AML-193 (cell line): ENCODE results near the gene ITGA6.
"Not testable (repeated sequence)": the region's sequence is repeated elsewhere in the genome, so short reads cannot be mapped to it uniquely, and the experiment has no call there.

Experiments used
- DNase-seq, 2 experiments: peaks; one replicate each; lab custom pipeline; 2025; lab: John Stamatoyannopoulos, UW

Gene ITGA6

DNA sequence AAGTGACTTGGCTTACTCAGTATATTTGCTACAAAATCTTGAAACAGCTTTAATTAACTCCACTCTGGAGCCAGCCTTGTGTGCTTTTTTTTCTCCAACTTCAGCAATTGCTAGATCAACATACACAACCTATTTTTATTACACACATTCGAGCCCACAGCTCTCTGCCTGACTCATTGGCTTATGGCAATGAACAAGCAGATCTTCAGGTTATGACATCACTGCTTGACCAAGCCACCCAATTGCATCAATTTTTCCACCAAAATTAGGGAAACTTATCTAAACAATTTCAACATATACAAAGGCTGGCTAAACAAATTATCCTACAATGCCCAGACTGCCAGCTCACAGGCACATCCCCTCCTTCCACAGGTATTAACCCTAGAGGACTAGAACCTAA is 88.9 kb downstream of the ITGA6 start:
- DNase-seq, result peak in 1 of 2 experiments; percentile 20

DNA sequence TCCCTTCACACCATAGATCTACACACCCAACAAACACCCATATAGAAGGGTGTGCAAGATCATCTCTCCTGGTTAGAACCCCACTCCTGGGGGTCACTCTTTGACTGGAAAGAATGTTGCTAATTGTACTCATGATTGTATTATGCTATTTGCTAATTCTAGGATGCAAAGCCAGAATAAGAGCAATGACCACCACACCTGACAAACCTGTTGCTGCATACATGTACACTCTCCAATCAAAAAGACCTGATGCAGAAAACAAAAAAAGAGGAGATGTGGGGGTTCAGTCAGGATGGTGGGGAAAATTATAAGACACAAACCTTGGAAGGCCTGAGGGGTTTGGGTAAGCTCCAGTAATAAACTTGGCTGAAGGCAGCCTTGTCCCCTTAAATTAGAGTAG is 91.6 kb downstream of the ITGA6 start:
- no peak for DNase-seq

- DNase-seq, result no peak
Observed at GRCh38 chr2:172525601-172526000, 98.2 kb downstream of the ITGA6 start.

- no peak for DNase-seq
Observed at GRCh38 chr2:172531309-172531708, 103.9 kb downstream of the ITGA6 start.

DNA sequence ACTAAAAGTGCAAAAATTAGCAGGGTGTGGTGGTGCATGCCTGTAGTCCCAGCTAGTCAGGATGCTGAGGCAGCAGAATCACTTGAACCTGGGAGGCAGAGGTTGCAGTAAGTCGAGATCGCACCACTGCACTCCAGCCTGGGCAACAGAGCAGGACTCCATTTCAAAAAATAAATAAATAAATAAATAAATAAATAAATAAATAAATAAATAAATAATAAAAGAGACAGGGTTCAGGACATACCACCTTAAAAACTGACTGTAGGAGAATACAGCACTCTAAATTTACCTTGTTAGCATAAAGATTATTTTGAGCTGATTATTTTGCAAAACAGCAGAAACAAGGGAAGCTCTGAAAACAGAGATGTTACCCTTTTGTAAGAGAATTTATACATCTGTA is 105.1 kb downstream of the ITGA6 start:
- DNase-seq, result not testable (repeated sequence)

- DNase-seq, result no peak
Observed at GRCh38 chr2:172533687-172534086, 106.3 kb downstream of the ITGA6 start.

DNA sequence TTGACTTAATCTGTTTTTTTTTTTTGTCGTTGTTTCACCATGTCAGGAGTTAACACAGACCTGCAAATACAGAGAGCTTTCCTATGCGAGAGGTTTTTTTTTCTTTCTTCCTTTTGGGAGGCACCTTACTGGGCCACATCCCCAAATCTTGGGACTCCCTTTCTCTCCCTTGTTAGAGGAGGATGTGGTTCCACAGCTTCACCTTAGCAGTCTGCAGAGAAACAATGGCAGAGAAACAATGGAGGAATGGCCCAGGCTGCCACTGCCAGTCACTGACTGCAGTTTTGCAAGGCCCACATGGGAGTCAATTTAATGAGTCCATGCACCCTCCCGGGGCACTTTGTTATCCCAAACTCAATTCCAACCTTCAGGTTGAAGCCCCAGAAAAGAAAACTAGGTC is 107.7 kb downstream of the ITGA6 start:
- DNase-seq, result no peak

DNA sequence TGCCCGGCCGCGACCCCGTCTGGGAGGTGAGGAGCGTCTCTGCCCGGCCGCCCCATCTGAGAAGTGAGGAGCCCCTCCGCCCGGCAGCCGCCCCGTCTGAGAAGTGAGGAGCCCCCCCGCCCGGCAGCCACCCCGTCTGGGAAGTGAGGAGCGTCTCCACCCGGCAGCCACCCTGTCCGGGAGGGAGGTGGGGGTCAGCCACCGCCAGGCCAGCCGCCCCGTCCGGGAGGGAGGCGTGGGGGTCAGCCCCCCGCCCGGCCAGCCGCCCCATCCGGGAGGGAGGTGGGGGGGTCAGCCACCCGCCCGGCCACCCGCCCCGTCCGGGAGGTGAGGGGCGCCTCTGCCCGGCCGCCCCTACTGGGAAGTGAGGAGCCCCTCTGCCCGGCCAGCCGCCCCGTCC is 110.5 kb downstream of the ITGA6 start:
- DNase-seq, result not testable (repeated sequence)

GRCh38 chr2:172539767-172540166 is 112.4 kb downstream of the ITGA6 start:
- no peak for DNase-seq

DNA sequence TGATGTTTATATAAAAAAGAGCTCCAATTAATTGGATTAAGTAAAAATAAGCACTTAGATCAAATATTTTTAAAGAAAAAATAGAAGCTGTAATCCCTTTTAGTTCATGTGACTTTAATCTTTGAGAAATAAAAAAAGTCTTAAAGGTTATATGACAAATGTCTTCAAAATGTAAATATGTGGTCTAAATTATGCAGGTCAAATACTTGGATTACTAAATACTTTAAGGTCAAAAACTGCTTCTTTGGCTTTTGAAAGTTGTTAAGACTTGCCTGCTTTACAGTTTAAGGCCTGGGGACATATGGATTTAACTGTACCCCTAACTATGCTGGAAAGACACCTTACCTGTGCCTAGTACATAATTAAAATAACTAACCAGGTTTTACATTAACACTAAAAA is 113.0 kb downstream of the ITGA6 start:
- DNase-seq, result no peak

GRCh38 chr2:172545408-172546075 is 118.2 kb downstream of the ITGA6 start:
- DNase-seq, result no peak

DNA sequence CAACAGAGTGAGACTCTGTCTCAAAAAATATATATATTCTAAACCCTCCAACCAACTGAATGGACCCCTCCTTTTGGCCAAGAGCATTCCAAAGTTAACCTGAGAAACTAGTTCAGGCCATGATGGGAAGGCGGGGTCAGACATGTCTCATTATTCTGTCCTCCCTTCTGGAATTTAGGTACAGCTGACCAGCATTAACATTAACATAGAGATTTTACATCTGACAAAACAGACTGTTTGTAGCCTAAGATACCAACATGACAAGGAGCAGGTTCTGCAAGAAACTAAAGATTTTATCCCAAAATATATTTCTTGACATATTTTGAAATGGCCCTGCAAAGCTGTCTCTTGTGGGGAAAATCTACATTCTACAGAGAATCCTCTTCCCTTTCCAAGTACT is 121.7 kb downstream of the ITGA6 start:
- no peak for DNase-seq

- DNase-seq, result not testable (repeated sequence)
Observed at GRCh38 chr2:172549802-172550201, 122.4 kb downstream of the ITGA6 start.

- no peak for DNase-seq
Observed at GRCh38 chr2:172550419-172550818, 123.0 kb downstream of the ITGA6 start.

DNA sequence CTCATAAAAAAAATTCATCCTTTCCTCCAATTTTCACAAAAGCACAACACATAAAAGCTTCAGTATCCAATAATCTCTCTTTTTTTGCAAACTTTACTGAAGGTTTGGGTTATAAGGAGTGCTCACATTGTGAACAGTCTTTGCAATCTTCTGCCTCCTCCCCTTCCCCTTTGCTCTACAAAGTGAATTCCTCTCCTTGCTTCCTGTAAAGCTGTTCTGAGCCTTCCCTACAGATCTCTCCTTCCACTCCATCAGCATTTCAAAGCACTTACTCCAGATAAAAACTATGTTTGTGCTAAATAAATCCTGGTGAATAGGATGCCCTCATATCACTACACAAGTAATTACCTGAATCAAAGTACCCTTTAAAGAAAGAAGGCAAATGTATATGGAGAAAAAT is 123.9 kb downstream of the ITGA6 start:
- peak in 1 of 2 experiments; percentile 12 for DNase-seq

DNA sequence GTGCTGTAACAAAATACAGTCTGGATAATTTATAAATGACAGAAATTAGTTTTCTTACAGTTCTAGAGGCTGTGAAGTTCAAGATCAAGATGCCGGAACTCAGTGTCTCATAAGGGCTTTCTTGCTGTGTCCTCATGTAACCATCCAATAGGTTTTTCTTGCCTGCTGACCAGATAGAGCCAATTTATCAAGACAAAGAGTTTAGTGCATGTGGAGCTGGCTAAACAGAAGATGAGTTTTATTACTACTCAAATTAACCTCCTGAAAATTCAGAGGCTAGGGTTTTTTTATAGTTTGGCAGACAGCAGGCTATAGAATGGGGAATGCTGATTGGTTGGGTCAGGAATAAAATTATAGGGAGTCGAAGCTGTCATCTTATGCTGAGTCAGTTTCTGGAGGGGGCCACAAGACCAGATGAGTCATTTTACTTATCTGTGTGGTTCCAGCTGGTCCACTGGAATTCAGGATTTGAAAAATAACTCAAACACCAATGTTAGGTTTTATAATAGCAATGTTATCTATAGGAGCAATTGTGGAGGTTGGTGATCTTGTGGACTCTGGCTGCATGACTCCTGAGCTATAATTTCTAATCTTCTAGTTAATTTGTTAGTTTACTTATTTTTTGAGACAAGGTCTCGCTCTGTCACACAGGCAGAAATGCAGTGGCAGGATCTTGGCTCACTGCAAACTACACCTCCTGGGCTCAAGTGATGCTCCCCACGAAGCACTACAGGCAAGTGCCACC is 125.3 kb downstream of the ITGA6 start:
- DNase-seq, result no peak

- DNase-seq, result no peak
Observed at GRCh38 chr2:172554352-172555271, 127.2 kb downstream of the ITGA6 start.

DNA sequence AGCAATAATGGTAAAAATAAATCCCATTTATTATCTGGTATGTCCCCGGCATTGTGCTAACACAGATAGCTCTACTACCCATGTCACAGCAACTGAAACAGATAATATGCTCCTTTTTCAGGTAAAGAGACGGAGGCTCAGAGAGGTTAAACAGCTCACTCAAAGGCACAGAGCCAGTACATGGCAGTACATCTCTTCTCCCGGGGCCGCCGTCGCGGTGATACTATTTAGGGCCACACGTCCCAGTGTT is 127.8 kb downstream of the ITGA6 start:
- no peak for DNase-seq
